ENCODE measurements around the gene CCBE1. TPM values are rescaled to one million over a fixed set of nuclear protein-coding genes. Genes with fewer than 3 reads are reported as not detected.

CCBE1 gene
- total RNA-seq, 2 donors from 2014 or later, result 0.27 to 3.1 TPM

DNA sequence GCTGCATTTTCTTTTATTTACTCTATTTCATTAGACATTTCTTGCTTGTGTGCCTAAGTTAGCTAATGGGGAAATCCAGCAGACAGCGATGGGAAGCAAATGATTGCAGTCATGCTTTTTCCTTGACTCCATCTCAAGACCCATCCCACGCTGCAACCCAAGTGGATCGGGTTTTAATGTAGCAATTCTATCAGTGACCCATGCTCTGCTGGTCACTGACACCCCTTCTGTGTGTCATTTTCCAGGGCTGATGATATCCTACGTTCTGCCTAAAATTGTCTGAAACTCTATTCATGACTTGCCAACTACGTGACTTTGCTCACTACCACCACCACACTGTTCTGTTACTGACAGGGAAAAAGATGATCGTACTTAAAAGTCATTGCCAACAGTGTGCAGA, 129.8 kb downstream of the CCBE1 start:
- intact Hi-C loops (cut with DNase I), result no loop called here
- no peaks in the 10 kb centered on the region for H3K4me1 ChIP-seq
- no peak for DNase-seq
- no peak overlapping the region for H3K4me3 ChIP-seq
- no peaks in the 10 kb centered on the region for H3K36me3 ChIP-seq
- H3K27me3 ChIP-seq, result no peaks in the 10 kb centered on the region
- TF ChIP-seq, protein P1, sequence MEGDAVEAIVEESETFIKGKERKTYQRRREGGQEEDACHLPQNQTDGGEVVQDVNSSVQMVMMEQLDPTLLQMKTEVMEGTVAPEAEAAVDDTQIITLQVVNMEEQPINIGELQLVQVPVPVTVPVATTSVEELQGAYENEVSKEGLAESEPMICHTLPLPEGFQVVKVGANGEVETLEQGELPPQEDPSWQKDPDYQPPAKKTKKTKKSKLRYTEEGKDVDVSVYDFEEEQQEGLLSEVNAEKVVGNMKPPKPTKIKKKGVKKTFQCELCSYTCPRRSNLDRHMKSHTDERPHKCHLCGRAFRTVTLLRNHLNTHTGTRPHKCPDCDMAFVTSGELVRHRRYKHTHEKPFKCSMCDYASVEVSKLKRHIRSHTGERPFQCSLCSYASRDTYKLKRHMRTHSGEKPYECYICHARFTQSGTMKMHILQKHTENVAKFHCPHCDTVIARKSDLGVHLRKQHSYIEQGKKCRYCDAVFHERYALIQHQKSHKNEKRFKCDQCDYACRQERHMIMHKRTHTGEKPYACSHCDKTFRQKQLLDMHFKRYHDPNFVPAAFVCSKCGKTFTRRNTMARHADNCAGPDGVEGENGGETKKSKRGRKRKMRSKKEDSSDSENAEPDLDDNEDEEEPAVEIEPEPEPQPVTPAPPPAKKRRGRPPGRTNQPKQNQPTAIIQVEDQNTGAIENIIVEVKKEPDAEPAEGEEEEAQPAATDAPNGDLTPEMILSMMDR (IDR thresholded peaks at IDR 0.05), result no peak
- H3K9ac ChIP-seq (ENCODE audit: low read depth in 2 of 2, low read length in 2 of 2), result no peak overlapping the region
- no peak overlapping the region for H3K27ac ChIP-seq
- H3K9me3 ChIP-seq, result no peaks in the 10 kb centered on the region

DNA sequence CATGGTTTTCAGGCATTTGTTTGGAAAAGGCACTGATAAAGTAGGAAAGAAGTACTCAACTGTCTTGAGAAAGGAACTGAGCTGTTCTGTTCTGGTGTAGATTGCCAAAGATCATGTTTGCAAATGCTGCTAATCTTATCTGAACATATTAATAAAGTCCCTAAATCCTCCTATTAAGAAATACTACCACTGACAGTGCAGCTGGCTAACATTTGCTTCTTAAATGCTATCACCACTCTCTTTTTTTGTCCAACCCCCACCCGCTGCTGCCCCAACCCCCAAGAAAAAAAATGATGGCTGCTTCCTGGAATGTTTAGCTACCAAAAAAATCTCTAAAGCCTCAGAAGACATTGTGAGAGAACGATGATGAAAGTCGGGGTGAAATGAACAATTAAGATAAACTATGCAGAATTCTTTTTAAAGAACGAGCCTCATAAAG, 130.7 kb downstream of the CCBE1 start:
- intact Hi-C loops (cut with DNase I), result no loop called here
- H3K4me1 ChIP-seq, result no peaks in the 10 kb centered on the region
- no peak for DNase-seq

DNA sequence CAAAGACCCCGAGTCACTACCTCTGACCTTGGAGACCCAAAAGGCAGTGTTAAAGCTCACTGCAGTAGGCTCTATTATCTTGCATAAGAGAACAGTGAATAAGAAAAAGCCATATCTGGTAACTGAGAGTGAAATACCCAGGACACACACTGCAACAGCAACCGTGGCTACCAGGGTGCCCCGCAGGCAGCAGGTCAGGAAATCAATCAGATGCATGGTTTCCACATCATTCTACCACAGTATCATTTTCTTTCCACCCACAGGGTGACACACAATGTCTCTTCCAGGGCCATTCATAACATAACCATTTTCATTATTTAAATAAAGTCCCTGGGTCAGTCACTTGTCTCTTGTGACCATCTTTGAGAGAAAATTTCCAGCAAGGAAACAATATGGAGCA, 131.3 kb downstream of the CCBE1 start:
- intact Hi-C loops (cut with DNase I), result no loop called here
- H3K4me1 ChIP-seq, result no peaks in the 10 kb centered on the region
- TF ChIP-seq, protein P1 (IDR thresholded peaks at IDR 0.05), result no peak

More for the DNA sequence above, 130.7 kb downstream of the CCBE1 start:
- Histone ChIP-seq H3K36me3 (no peaks in the 10 kb centered on the region), H3K9ac (ENCODE audit: low read depth in 2 of 2, low read length in 2 of 2) (no peak overlapping the region), H3K27ac (no peak overlapping the region), H3K9me3 (no peaks in the 10 kb centered on the region), H3K27me3 (no peaks in the 10 kb centered on the region), H3K4me3 (no peak overlapping the region)
- TF ChIP-seq, protein P1 (IDR thresholded peaks at IDR 0.05), result no peak

DNA sequence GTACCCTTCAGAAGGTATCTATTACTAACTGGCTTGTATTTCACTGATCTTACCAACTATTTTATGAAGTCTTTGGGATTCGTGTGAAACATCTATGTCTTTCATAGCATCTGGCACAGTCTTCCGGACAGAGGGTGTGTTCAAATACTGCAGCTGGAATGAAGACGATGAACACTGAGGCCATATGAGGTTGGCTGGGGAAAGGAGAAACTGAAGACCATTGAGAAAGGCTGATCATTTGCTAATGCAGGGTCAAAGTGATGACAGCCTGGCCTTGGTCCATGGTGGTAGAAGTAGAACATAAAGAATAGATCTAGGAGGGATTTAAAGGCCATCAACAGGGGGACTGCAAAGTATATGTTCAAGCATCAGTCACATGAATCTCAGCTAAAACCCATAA, 132.7 kb downstream of the CCBE1 start:
- no peak overlapping the region for H3K4me3 ChIP-seq
- no peak overlapping the region for H3K27ac ChIP-seq
- TF ChIP-seq, protein P1 (IDR thresholded peaks at IDR 0.05), result no peak
- intact Hi-C loops (cut with DNase I), result no loop called here
- no peak overlapping the region for H3K9ac ChIP-seq (ENCODE audit: low read depth in 2 of 2, low read length in 2 of 2)
- no peaks in the 10 kb centered on the region for H3K9me3 ChIP-seq
- no peak for DNase-seq
- no peaks in the 10 kb centered on the region for H3K27me3 ChIP-seq
- no peaks in the 10 kb centered on the region for H3K36me3 ChIP-seq
- no peaks in the 10 kb centered on the region for H3K4me1 ChIP-seq

More for the DNA sequence above, 131.3 kb downstream of the CCBE1 start:
- no peaks in the 10 kb centered on the region for H3K9me3 ChIP-seq
- DNase-seq, result no peak
- H3K4me3 ChIP-seq, result no peak overlapping the region
- H3K27ac ChIP-seq, result no peak overlapping the region
- H3K36me3 ChIP-seq, result no peaks in the 10 kb centered on the region
- no peaks in the 10 kb centered on the region for H3K27me3 ChIP-seq
- H3K9ac ChIP-seq (ENCODE audit: low read depth in 2 of 2, low read length in 2 of 2), result no peak overlapping the region

DNA sequence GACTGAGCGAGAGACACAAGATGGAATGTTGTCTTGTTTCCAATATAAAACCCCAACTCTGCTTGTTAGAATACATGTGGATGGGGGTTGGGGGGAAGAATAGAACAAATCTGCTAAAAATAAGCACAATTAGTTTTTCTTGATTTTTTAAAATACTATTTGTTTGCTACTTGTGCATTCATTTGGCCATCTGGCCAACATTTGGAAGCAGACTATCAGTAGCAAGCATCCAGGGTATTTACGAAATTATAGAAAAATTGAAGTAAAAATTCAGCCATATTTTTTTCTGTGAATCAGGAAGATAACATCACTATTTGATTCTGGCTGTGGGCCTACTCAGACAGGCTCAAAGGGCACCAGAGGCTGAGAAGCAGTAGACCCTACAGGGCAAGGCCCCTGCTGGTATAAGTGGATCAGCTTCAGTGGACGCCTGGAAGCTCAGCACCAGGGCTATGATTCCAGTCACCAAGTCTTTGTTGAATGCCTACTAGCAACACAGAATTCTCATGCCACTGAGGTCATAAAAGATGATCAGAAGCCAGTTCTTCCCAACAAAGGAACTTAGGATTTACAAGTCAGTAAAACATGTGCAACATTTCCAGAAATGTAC, 133.9 kb downstream of the CCBE1 start:
- H3K27ac ChIP-seq, result no peak overlapping the region
- H3K9me3 ChIP-seq, result no peaks in the 10 kb centered on the region
- TF ChIP-seq, protein P1 (IDR thresholded peaks at IDR 0.05), result no peak
- H3K4me1 ChIP-seq, result no peaks in the 10 kb centered on the region
- no peak overlapping the region for H3K4me3 ChIP-seq
- H3K36me3 ChIP-seq, result no peaks in the 10 kb centered on the region
- DNase-seq, result no peak
- intact Hi-C loops (cut with DNase I), result no loop called here
- H3K27me3 ChIP-seq, result no peaks in the 10 kb centered on the region
- H3K9ac ChIP-seq (ENCODE audit: low read depth in 2 of 2, low read length in 2 of 2), result no peak overlapping the region
